OCI-LY3 (cell line): ENCODE measurements around the gene RPAP2.

ENCODE experiments used
- EZH2phosphoT487 ChIP-seq: fragments of 200-600 bp; shearing (Covaris generic); IDR thresholded peaks from 2 replicates; pipeline ENCODE4 v1.6.1; 2018; ENCODE audit warnings: antibody characterized with exemption, mixed run types, low read depth
- TF ChIP-seq, protein P1 (sequence below): fragments of 200-600, 300-600 bp; sonication (generic); IDR thresholded peaks from 2 replicates; pipeline ENCODE4 v1.5.1; 2014; ENCODE audit warnings: antibody characterized with exemption, low read length, low read depth

DNA sequence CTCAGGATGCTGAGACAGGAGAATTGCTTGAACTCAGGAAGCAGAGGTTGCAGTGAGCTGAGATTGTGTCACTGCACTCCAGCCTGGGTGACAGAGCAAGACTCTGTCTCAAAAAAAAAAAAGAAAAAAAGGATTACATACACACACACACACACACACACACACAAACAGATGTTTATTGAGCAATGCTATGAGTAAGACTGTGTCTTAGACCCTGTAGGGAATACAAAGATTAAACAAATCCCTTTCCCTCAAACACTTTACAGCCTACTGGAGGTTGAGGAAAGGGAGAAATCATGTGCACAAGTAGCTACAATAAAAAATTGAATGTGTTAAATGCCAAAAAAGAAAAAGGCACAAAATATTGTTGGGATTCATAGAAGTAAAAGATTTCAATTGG, 58.1 kb downstream of the RPAP2 start:
- TF ChIP-seq, protein P1, sequence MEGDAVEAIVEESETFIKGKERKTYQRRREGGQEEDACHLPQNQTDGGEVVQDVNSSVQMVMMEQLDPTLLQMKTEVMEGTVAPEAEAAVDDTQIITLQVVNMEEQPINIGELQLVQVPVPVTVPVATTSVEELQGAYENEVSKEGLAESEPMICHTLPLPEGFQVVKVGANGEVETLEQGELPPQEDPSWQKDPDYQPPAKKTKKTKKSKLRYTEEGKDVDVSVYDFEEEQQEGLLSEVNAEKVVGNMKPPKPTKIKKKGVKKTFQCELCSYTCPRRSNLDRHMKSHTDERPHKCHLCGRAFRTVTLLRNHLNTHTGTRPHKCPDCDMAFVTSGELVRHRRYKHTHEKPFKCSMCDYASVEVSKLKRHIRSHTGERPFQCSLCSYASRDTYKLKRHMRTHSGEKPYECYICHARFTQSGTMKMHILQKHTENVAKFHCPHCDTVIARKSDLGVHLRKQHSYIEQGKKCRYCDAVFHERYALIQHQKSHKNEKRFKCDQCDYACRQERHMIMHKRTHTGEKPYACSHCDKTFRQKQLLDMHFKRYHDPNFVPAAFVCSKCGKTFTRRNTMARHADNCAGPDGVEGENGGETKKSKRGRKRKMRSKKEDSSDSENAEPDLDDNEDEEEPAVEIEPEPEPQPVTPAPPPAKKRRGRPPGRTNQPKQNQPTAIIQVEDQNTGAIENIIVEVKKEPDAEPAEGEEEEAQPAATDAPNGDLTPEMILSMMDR: no peak
- no peak for TF ChIP-seq EZH2phosphoT487
